MM.1S (cell line): ENCODE data around the gene SAMD8.
"Not testable (repeated sequence)": the region's sequence is repeated elsewhere in the genome, so short reads cannot be mapped to it uniquely, and the experiment has no call there.

Experiments
- EZH2 ChIP-seq: fragments of 300-600 bp; sonication (generic); optimal IDR thresholded peaks from 2 replicates; pipeline ENCODE3; 2017; ENCODE audit warnings: low read depth, mild to moderate bottlenecking, antibody characterized with exemption, low read length, mixed read lengths
- TF ChIP-seq, protein P1 (sequence below): fragments of 300-600 bp; sonication (generic); IDR thresholded peaks from 2 replicates; pipeline ENCODE4 v1.5.1; 2016; ENCODE audit warnings: antibody characterized with exemption, low read length, mixed read lengths

DNA sequence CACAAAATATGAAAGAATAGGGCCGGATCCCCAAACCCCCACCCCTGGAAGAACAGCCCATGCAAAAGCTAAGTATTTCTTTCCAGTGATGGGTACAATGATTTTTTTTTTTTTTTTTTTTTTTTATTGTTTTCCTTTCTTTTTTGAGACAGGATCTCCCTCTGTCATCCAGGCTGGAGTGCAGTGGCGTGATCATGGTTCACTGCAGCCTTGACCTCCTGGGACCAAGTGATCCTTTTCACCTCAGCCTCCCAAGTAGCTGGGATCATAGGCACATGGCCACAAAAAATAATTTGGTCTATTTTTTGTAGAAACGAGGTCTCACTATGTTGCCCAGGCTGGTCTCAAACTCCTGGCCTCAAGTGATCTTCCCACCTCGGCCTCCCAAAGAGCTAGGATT is 83.2 kb downstream of the SAMD8 start:
- TF ChIP-seq, protein P1, sequence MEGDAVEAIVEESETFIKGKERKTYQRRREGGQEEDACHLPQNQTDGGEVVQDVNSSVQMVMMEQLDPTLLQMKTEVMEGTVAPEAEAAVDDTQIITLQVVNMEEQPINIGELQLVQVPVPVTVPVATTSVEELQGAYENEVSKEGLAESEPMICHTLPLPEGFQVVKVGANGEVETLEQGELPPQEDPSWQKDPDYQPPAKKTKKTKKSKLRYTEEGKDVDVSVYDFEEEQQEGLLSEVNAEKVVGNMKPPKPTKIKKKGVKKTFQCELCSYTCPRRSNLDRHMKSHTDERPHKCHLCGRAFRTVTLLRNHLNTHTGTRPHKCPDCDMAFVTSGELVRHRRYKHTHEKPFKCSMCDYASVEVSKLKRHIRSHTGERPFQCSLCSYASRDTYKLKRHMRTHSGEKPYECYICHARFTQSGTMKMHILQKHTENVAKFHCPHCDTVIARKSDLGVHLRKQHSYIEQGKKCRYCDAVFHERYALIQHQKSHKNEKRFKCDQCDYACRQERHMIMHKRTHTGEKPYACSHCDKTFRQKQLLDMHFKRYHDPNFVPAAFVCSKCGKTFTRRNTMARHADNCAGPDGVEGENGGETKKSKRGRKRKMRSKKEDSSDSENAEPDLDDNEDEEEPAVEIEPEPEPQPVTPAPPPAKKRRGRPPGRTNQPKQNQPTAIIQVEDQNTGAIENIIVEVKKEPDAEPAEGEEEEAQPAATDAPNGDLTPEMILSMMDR: not testable (repeated sequence)
- not testable (repeated sequence) for TF ChIP-seq EZH2
